Motor neuron (in vitro differentiated cells): Measurements from ENCODE around the gene GAL3ST3. TPM values are rescaled to one million over a fixed set of nuclear protein-coding genes. Genes with fewer than 3 reads are reported as not detected.
"Not testable (repeated sequence)": the region's sequence is repeated elsewhere in the genome, so short reads cannot be mapped to it uniquely, and the experiment has no call there.

ENCODE experiments used
- ATAC-seq, 8 experiments: fragments of 200-7000 bp; cut with Tn5 transposase; replicated peaks in 6 of 8; 2 replicates each; pipeline ENCODE4 v1.8.0; 2021; ENCODE audit warnings: mild to moderate bottlenecking in 8 of 8, moderate library complexity in 8 of 8
- H3K27ac ChIP-seq, 2 donors: fragments of 250-450 bp; sonication (Bioruptor Pico); 2 replicates each; pipeline ENCODE4 v1.9.0; 2021; ENCODE audit warnings: antibody characterized with exemption in 2 of 2, mild to moderate bottlenecking in 2 of 2, moderate library complexity in 1 of 2
- H3K4me1 ChIP-seq, 2 donors: fragments of 250-450 bp; sonication (Bioruptor Pico); replicated peaks in 1 of 2; 2 replicates each; pipeline ENCODE4 v1.6.1; 2021; ENCODE audit warnings: antibody characterized with exemption in 2 of 2, mild to moderate bottlenecking in 2 of 2, moderate library complexity in 1 of 2
- H3K4me3 ChIP-seq, 5 donors: fragments of 250-450 bp; sonication (Bioruptor Pico); 2 replicates each; pipeline ENCODE4 v1.9.0; 2021; ENCODE audit warnings: antibody characterized with exemption in 5 of 5, mild to moderate bottlenecking in 5 of 5, moderate library complexity in 4 of 5
- WGBS, 10 experiments: fragments of 450-650 bp; shearing (Covaris generic); methylation state at CpG; one replicate each; pipeline ENCODE4 v1.0.0; 2022; 5-methylcytosine and 5-hydroxymethylcytosine counted together
- in situ Hi-C, 9 experiments: fragments of 400-800 bp; cut with MboI; loops; one replicate each; pipeline ENCODE4 v1.15.0; 2021; ENCODE audit warnings: low sequenced_read_pairs in 9 of 9, low pct_unique_long_range_greater_than_20kb in 2 of 9; ENCODE audit not compliant: unreplicated experiment in 9 of 9
- total RNA-seq, 8 experiments: library from RNA; unstranded; fragments of 300-600 nt; gene quantifications; 2 replicates each; pipeline versions ENCODE4 v1.2.3 to v1.2.4, GENCODE V29; 2022

GAL3ST3 gene, protein sequence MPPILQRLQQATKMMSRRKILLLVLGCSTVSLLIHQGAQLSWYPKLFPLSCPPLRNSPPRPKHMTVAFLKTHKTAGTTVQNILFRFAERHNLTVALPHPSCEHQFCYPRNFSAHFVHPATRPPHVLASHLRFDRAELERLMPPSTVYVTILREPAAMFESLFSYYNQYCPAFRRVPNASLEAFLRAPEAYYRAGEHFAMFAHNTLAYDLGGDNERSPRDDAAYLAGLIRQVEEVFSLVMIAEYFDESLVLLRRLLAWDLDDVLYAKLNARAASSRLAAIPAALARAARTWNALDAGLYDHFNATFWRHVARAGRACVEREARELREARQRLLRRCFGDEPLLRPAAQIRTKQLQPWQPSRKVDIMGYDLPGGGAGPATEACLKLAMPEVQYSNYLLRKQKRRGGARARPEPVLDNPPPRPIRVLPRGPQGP
- 1 to 10 TPM in 5 of 8 experiments, under 1 TPM in 2, not detected in 1; 0.15 to 8.4 (median 4.7) TPM for total RNA-seq

DNA sequence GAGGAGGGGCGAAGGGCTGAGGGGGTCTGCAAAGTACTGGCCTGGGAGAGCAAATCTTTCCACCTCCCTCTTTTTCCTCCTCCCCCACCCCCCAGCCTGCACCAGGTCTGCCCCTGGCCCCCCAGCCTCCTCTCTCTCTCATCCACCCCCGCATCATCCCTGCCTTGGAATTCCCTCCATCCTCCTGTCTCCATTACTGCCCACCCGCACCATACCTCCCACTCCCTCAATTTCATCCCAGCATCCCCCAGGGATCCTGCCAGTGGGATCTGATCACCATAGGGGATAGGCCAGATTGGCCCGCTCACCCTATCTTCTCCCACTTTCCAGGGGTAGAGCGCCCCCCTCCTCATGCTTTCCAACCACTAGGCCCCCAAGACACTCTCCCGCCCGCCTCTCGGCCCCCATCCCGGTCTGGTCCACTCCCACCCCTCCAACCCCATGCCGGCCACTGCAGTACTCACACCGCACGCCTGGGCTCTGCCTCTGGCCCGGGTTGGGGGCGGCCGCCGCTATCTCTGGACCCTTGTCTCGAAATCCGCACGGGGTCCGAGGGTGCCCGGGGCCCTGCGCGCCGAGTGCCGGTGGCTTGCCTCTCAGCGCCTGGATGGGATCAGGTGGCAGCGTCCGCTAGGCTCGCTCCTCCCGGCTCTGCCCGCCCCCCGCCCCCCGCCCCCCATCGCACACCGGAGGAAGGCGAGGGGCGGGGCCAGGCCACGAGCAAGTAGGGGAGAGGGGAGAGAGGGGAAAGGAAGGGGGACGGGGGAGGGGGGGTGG lies at the start of gene GAL3ST3:
Gene GAL3ST3, minus strand, starts transcription at position 615 of the 777 bp plus-strand sequence. CDS start 3,746 bp downstream, outside the sequence.
- peak in 5 of 8 experiments; percentile 2 to 18 (median 12) for ATAC-seq
- Histone ChIP-seq H3K27ac (peak within 1 kb of the TSS; percentile 55 to 57), H3K4me3 (peak within 1 kb of the TSS; percentile 39 to 48 (median 46)), H3K4me1 (peaks cover 26 to 38% of the 10 kb centered on the region in 2 donors)
- 100% methylated on average over 1 of the region's 39 CpGs; no CpG with 5 or more reads in 9 of the 10 experiments for WGBS, 10 experiments
- in situ Hi-C loops: no loop called here

DNA sequence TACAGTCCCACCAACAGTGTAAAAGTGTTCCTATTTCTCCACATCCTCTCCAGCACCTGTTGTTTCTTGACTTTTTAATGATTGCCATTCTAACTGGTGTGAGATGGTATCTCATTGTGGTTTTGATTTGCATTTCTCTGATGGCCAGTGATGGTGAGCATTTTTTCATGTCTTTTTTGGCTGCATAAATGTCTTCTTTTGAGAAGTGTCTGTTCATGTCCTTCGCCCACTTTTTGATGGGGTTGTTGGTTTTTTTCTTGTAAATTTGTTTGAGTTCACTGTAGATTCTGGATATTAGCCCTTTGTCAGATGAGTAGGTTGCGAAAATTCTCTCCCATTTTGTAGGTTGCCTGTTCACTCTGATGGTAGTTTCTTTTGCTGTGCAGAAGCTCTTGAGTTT lies 43.2 kb upstream of the GAL3ST3 start:
- no CpG with 5 or more reads among the region's 2 CpGs for WGBS, 10 experiments
- not testable (repeated sequence) for H3K4me3 ChIP-seq

DNA sequence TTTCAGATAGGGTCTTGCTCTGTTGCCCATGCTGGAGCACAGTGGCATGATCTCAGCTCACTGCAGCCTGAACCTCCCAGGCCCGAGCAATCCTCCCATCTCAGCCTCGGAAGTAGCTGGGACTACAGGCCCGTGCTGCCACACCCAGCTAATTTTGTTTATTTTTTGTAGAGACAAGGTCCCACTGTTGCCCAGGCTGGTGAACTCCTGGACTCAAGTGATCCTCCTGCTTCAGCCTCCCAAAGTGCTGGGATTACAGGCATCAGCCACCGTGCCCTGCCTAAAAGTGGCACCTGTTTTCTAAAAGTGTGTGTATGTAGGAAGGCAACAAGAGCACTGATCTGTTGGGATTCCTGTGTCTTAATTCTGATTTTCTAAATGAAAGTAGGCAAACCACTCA lies 41.3 kb upstream of the GAL3ST3 start:
- no peak overlapping the region for H3K27ac ChIP-seq
- H3K4me1 ChIP-seq: no peaks in the 10 kb centered on the region
- in situ Hi-C loops: no loop called here
- H3K4me3 ChIP-seq: no peak overlapping the region
- WGBS, 10 experiments: 67 to 100% (median 95%) methylated on average over 1 to 4 of the region's 4 CpGs; no CpG with 5 or more reads in 1 of the 10 experiments
- ATAC-seq: no peak

More for the DNA sequence above, 43.2 kb upstream of the GAL3ST3 start:
- in situ Hi-C loops, ATAC-seq, H3K27ac ChIP-seq, H3K4me1 ChIP-seq: not testable (repeated sequence)

DNA sequence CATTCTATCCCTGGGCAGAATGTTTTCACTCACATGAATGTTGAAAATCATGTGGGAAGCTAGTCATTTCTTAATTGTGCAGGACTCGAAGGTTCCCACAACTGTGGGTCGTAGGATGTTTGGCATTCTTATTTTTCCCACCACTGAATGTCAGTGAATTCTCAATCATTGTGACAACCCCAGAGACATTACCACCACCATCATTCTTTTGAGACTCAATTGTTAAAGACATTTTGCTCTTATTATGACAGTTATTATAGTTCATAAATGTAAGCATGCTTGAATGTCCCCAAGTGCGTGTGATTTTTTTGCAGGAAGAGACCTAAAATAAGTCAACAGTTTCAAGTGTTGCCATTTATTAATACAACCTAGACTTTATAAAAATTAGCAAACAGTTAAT lies 40.1 kb upstream of the GAL3ST3 start:
- no peak overlapping the region for H3K27ac ChIP-seq
- no peak for ATAC-seq
- WGBS, 10 experiments: 53 to 100% (median 95%) methylated on average over 1 to 3 of the region's 3 CpGs; no CpG with 5 or more reads in 1 of the 10 experiments
- H3K4me1 ChIP-seq: peaks cover 0 to 5% of the 10 kb centered on the region in 2 donors
- no peak overlapping the region for H3K4me3 ChIP-seq
- in situ Hi-C loops: no loop called here

DNA sequence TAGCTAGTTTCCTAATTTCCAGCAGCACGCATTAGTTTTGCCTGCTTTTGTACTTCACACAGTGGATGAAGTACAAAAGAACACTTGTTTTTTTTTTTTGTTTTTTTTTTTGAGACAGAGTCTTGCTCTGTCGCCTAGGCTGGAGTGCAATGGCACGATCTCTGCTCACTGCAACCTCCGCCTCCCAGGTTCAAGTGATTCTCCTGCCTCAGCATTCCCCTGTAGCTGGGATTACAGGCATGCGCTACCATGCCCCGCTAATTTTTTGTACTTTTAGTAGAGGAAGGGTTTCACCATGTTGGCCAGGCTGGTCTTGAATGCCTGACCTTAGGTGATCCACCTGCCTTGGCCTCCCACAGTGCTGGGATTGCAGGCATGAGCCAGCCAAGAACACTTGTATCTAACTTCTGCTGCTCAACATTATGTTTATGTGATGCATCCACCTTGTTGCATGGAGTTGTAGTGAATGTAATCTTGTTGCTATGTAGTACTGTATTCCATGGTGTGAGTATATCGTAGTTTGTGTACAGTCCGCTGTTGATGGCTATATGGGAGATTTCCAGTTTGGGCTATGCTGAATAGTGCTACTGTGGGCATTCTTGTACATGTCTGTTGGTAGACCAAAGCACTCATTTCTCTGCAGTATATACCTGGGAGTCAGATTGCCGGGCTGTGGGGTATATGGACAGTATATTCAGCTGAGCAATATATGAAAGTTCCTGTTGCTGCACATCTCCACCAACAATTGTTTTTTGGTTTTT lies 38.4 kb upstream of the GAL3ST3 start:
- H3K27ac ChIP-seq: no peak overlapping the region

DNA sequence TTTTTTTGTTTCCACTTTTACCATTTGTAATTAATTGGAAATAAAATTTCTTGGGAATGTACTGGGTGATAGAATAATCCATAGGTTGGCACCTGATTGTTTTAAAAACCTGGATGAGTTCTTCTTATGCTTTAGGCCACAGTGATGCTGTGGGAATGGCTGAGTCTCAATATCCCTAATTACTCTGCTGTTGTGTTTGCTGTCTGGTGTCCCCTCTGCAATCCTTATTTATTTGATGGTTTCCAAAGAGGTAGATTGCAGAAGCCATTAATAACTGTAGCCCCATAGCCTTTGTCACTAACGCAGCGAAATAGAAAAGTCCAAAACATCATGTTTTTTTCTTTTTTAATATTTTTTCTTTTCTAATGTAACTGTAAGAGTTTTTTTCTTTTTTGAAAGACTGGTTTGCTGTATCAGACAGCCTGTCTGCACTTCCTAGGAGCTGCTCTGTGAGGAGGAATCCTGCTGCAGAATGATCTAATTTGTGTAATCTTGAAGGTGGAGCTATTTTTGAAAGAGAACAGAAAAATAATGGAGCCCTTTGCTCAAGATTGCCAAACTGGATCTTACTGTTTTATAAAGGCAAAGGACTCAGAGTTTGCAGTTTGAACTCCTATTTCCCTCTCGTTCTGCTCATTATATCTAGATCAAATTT lies 36.0 kb upstream of the GAL3ST3 start:
- ATAC-seq: peak in 2 of 8 experiments; percentile 57 to 66
- peaks cover 0 to 5% of the 10 kb centered on the region in 2 donors for H3K4me1 ChIP-seq
- no peak overlapping the region for H3K27ac ChIP-seq
- in situ Hi-C loops: no loop called here
- H3K4me3 ChIP-seq: no peak overlapping the region
- 28 to 100% (median 82%) methylated on average over 1 to 3 of the region's 3 CpGs for WGBS, 10 experiments

More for the DNA sequence above, 38.4 kb upstream of the GAL3ST3 start:
- ATAC-seq: peak in 3 of 8 experiments; percentile 32 to 38 (median 37)
- in situ Hi-C loops: no loop called here
- Histone ChIP-seq H3K4me1 (peaks cover 0 to 5% of the 10 kb centered on the region in 2 donors), H3K4me3 (no peak overlapping the region)
- WGBS, 10 experiments: 70 to 100% (median 96%) methylated on average over 2 to 6 of the region's 9 CpGs; no CpG with 5 or more reads in 1 of the 10 experiments

DNA sequence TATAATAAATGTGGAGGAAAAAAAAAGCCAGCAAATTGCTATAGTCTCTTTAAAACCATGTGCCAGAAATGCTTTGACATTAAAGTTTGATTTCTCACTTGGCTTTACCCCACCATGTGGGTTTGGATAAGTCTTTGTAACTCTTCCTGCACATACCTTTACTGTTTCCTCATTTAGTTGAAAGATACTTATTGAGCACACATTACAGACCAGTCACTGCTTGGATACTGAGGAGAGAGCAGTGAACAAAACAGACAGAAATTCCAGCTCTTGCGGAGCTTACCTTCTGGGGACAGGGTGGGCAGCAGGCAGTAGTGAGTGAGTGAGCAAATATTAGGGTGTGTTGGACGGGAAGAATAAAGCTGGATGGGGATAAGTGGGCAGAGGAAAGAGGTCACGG lies 34.8 kb upstream of the GAL3ST3 start:
- 76 to 100% (median 89%) methylated on average over 1 to 3 of the region's 3 CpGs; no CpG with 5 or more reads in 3 of the 10 experiments for WGBS, 10 experiments
- H3K4me3 ChIP-seq: no peak overlapping the region
- H3K4me1 ChIP-seq: peaks cover 0 to 5% of the 10 kb centered on the region in 2 donors
- H3K27ac ChIP-seq: no peak overlapping the region
- ATAC-seq: peak in 1 of 8 experiments; percentile 57
- in situ Hi-C loops: no loop called here

DNA sequence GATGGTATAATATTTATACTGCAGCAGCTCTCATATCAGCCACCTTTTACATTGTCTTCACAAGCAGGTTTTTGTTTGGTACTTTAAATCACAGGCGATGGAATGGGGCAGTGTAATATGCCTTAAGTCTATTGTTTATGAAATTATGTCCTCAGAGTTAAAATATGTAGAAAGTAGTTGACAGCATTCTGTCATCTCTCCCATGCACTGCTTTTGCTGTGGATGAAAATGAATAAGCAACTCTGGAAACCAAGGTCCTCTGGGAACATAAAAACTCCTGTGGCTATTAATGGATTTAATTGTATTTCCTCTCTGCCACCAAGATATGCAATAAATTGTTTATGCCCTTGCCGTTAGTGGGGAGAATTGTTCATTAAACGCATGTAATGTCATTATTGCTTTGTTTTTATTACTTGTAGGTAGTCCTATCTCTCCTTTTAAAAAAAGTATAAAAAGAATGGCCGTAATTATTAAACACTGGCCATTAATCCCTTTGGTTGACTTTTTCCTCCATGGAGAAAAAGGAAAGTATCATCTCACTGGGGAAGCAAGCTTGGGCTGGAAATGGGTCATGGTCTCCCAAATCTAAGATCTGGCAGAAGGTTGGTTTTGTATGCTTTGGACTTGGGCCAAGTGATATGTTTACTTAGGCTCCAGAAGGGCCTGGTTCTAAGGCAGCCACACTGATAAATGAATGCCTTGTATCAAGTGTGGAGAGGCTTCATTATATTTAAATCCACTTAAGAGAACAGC lies 34.2 kb upstream of the GAL3ST3 start:
- peak in 2 of 8 experiments; percentile 27 to 41 for ATAC-seq
- in situ Hi-C loops: no loop called here
- Histone ChIP-seq H3K27ac (no peak overlapping the region), H3K4me3 (no peak overlapping the region), H3K4me1 (peaks cover 0 to 5% of the 10 kb centered on the region in 2 donors)
- 73 to 100% (median 93%) methylated on average over 1 to 4 of the region's 4 CpGs for WGBS, 10 experiments

DNA sequence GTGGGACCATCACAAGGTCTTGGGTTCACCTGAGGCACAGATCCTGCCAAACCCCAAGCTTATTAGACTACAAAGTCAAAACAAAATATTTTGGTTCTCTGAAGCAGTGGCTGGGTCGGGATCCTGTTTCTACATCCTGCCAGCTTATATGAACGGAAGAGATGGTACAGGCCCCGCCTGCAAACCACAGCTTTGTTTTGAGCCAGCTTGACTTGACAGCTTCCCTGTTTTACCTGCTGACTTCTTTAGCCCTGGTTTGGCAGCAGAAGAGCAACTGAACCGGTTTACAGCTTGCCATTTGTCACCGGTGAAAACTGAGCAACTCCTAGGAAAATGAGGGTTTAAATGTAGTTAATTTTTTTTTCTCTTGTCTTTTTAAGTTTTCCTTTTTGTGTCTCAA lies 32.5 kb upstream of the GAL3ST3 start:
- Histone ChIP-seq H3K4me1 (peaks cover 0 to 5% of the 10 kb centered on the region in 2 donors), H3K4me3 (no peak overlapping the region), H3K27ac (no peak overlapping the region)
- in situ Hi-C loops: no loop called here
- WGBS, 10 experiments: 68 to 100% (median 75%) methylated on average over 2 to 5 of the region's 5 CpGs; no CpG with 5 or more reads in 2 of the 10 experiments
- ATAC-seq: no peak

DNA sequence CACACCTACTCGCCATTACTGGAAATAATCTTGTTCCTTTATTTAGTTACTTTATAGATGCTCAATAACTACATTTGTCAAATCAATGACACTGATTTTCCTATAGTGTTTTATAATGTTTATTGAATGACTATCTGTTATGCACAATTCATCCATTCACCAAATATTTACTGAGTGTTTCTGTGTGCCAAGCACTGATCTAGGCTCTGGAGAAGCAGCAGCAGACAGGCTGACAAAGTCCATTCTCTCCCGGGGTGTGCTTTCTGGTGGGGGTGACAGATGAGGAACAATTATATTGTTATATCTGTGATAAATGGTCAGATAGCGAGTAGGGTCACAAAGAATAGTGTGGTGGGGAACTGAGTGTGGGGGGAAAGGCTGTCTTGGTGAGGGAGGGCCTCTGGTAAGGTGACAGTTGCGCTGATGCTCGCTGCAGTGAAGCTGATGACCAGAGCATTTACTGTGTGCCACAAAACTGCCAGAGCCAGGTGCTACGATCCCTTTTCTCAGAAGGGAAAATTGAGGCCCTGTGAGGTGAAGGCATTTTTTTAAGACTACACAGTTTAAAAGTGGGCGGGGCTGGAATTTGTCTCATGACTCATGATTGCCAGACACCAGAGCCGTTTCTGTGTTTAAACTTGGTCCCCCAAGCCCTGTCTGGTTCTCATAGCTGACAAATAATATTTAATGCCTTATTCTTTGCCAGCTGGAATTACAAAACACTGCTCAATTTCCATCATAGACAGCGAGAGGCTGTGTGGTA lies 31.3 kb upstream of the GAL3ST3 start:
- Histone ChIP-seq H3K4me1 (peaks cover 0 to 5% of the 10 kb centered on the region in 2 donors), H3K4me3 (no peak overlapping the region), H3K27ac (no peak overlapping the region)
- 43 to 87% (median 68%) methylated on average over 1 to 8 of the region's 9 CpGs for WGBS, 10 experiments
- peak in 3 of 8 experiments; percentile 41 to 86 (median 85) for ATAC-seq
- in situ Hi-C loops: no loop called here

DNA sequence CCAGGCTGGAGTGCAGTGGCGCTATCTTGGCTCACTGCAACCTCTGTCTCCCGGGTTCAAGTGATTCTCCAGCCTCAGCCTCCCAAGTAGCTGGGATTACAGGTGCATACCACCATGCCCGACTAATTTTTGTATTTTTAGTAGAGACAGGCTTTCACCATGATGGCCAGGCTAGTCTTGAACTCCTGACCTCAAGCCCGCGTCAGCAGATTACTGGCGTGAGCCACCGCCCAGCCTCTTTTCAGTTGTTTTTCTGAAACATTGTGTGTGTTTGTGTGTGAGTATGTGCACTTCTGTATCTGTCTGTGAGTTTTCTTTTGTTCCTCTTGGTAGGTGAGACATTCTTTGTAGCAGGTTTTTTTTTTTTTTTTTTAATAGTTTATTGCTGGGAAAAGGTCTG lies 30.0 kb upstream of the GAL3ST3 start:
- H3K4me3 ChIP-seq, H3K4me1 ChIP-seq, H3K27ac ChIP-seq, in situ Hi-C loops: not testable (repeated sequence)
- 57 to 94% (median 91%) methylated on average over 1 to 7 of the region's 7 CpGs for WGBS, 10 experiments
- ATAC-seq: peak in 1 of 8 experiments; percentile 18
